Measurements from ENCODE around the gene TANC1.

Gene TANC1

GRCh38 chr2:159134979-159135378, 166.5 kb downstream of the TANC1 start:
- 100% methylated on average over 3 of the region's 3 CpGs for WGBS (ENCODE audit: insufficient coverage)
- POLR2A ChIA-PET, result interaction anchor here (0.9 kb wide), 1 partner anchor 12 kb away, joined by 3 read pairs; no protein-coding TSS in a partner anchor
- Histone ChIP-seq H3K36me3 (ENCODE audit: control insufficient read depth in 4 of 4, insufficient read depth in 4 of 4, low read length in 3 of 4) (no peaks in the 10 kb centered on the region), H3K27me3 (replicated peaks in 2 of 5; ENCODE audit: control insufficient read depth in 4 of 5, insufficient read depth in 5 of 5, low read length in 4 of 5) (no peaks in the 10 kb centered on the region), H3K4me3 (ENCODE audit: control insufficient read depth in 1 of 7, extremely low read depth in 1 of 7, insufficient read depth in 4 of 7, low read depth in 2 of 7, low read length in 6 of 7) (no peak overlapping the region), H3K9me3 (ENCODE audit: control extremely low read depth in 1 of 5, control insufficient read depth in 4 of 5, insufficient read depth in 2 of 5, low read depth in 1 of 5, low read length in 4 of 5) (no peaks in the 10 kb centered on the region), H3K27ac (ENCODE audit: insufficient read depth in 1 of 2, low read depth in 1 of 2, low read length in 2 of 2, poor library complexity in 1 of 2, severe bottlenecking in 2 of 2) (no peak overlapping the region), H3K4me1 (ENCODE audit: control extremely low read depth in 1 of 4, control insufficient read depth in 4 of 4, insufficient read depth in 4 of 4, low read length in 3 of 4) (peaks cover 8 to 29% (median 23%) of the 10 kb centered on the region in 4 experiments)
- DNase-seq, result no peak
- CTCF ChIA-PET, result interaction anchor here (1.1 to 3.4 kb wide), 7 partner anchors 12 to 51 kb away, joined by 3 to 20 read pairs (median 6); no protein-coding TSS in a partner anchor

GRCh38 chr2:159136391-159136790, 168.0 kb downstream of the TANC1 start:
- no peak overlapping the region for H3K4me3 ChIP-seq (ENCODE audit: control insufficient read depth in 1 of 7, extremely low read depth in 1 of 7, insufficient read depth in 4 of 7, low read depth in 2 of 7, low read length in 6 of 7)
- peaks cover 4 to 20% (median 13%) of the 10 kb centered on the region in 4 experiments for H3K4me1 ChIP-seq (ENCODE audit: control extremely low read depth in 1 of 4, control insufficient read depth in 4 of 4, insufficient read depth in 4 of 4, low read length in 3 of 4)
- no peaks in the 10 kb centered on the region for H3K27me3 ChIP-seq (replicated peaks in 2 of 5; ENCODE audit: control insufficient read depth in 4 of 5, insufficient read depth in 5 of 5, low read length in 4 of 5)
- no peaks in the 10 kb centered on the region for H3K9me3 ChIP-seq (ENCODE audit: control extremely low read depth in 1 of 5, control insufficient read depth in 4 of 5, insufficient read depth in 2 of 5, low read depth in 1 of 5, low read length in 4 of 5)
- WGBS (ENCODE audit: insufficient coverage), result 100% methylated on average over 2 of the region's 3 CpGs
- POLR2A ChIA-PET, result no interaction called here
- DNase-seq, result no peak
- H3K27ac ChIP-seq (ENCODE audit: insufficient read depth in 1 of 2, low read depth in 1 of 2, low read length in 2 of 2, poor library complexity in 1 of 2, severe bottlenecking in 2 of 2), result no peak overlapping the region
- no peaks in the 10 kb centered on the region for H3K36me3 ChIP-seq (ENCODE audit: control insufficient read depth in 4 of 4, insufficient read depth in 4 of 4, low read length in 3 of 4)
- CTCF ChIA-PET, result interaction anchor here (0.6 to 3.4 kb wide), 5 partner anchors 11 to 48 kb away, joined by 3 to 17 read pairs (median 5); no protein-coding TSS in a partner anchor

- CTCF ChIA-PET, result interaction anchor here (1.2 to 3.4 kb wide), 4 partner anchors 10 to 929 kb away, joined by 3 to 17 read pairs (median 7); no protein-coding TSS in a partner anchor
These were observed 169.2 kb downstream of the TANC1 start for GRCh38 chr2:159137511-159138241.

GRCh38 chr2:159138642-159139182, 170.3 kb downstream of the TANC1 start:
- Histone ChIP-seq H3K4me3 (ENCODE audit: control insufficient read depth in 1 of 7, extremely low read depth in 1 of 7, insufficient read depth in 4 of 7, low read depth in 2 of 7, low read length in 6 of 7) (no peak overlapping the region), H3K9me3 (ENCODE audit: control extremely low read depth in 1 of 5, control insufficient read depth in 4 of 5, insufficient read depth in 2 of 5, low read depth in 1 of 5, low read length in 4 of 5) (no peaks in the 10 kb centered on the region), H3K27me3 (replicated peaks in 2 of 5; ENCODE audit: control insufficient read depth in 4 of 5, insufficient read depth in 5 of 5, low read length in 4 of 5) (no peaks in the 10 kb centered on the region), H3K27ac (ENCODE audit: insufficient read depth in 1 of 2, low read depth in 1 of 2, low read length in 2 of 2, poor library complexity in 1 of 2, severe bottlenecking in 2 of 2) (no peak overlapping the region), H3K36me3 (ENCODE audit: control insufficient read depth in 4 of 4, insufficient read depth in 4 of 4, low read length in 3 of 4) (no peaks in the 10 kb centered on the region), H3K4me1 (ENCODE audit: control extremely low read depth in 1 of 4, control insufficient read depth in 4 of 4, insufficient read depth in 4 of 4, low read length in 3 of 4) (peaks cover 0 to 10% (median 3%) of the 10 kb centered on the region in 4 experiments)
- ChIA-PET CTCF (interaction anchor here (0.8 to 2.2 kb wide), 9 partner anchors 8 to 930 kb away, joined by 3 to 12 read pairs (median 5); no protein-coding TSS in a partner anchor), POLR2A (interaction anchor here (0.7 kb wide), 1 partner anchor 11 kb away, joined by 4 read pairs; no protein-coding TSS in a partner anchor)
- DNase-seq, result no peak
- 100% methylated on average over 4 of the region's 5 CpGs for WGBS (ENCODE audit: insufficient coverage)

More at GRCh38 chr2:159137511-159138241, 169.2 kb downstream of the TANC1 start:
- Histone ChIP-seq H3K9me3 (ENCODE audit: control extremely low read depth in 1 of 5, control insufficient read depth in 4 of 5, insufficient read depth in 2 of 5, low read depth in 1 of 5, low read length in 4 of 5) (no peaks in the 10 kb centered on the region), H3K36me3 (ENCODE audit: control insufficient read depth in 4 of 4, insufficient read depth in 4 of 4, low read length in 3 of 4) (no peaks in the 10 kb centered on the region), H3K4me1 (ENCODE audit: control extremely low read depth in 1 of 4, control insufficient read depth in 4 of 4, insufficient read depth in 4 of 4, low read length in 3 of 4) (peaks cover 0 to 10% (median 3%) of the 10 kb centered on the region in 4 experiments), H3K4me3 (ENCODE audit: control insufficient read depth in 1 of 7, extremely low read depth in 1 of 7, insufficient read depth in 4 of 7, low read depth in 2 of 7, low read length in 6 of 7) (no peak overlapping the region), H3K27ac (ENCODE audit: insufficient read depth in 1 of 2, low read depth in 1 of 2, low read length in 2 of 2, poor library complexity in 1 of 2, severe bottlenecking in 2 of 2) (no peak overlapping the region), H3K27me3 (replicated peaks in 2 of 5; ENCODE audit: control insufficient read depth in 4 of 5, insufficient read depth in 5 of 5, low read length in 4 of 5) (no peaks in the 10 kb centered on the region)
- WGBS (ENCODE audit: insufficient coverage), result 78% methylated on average over 7 of the region's 9 CpGs
- POLR2A ChIA-PET, result no interaction called here
- peak in 2 of 3 donors; percentile 35 to 65 for DNase-seq

- Histone ChIP-seq H3K27ac (ENCODE audit: insufficient read depth in 1 of 2, low read depth in 1 of 2, low read length in 2 of 2, poor library complexity in 1 of 2, severe bottlenecking in 2 of 2) (no peak overlapping the region), H3K9me3 (ENCODE audit: control extremely low read depth in 1 of 5, control insufficient read depth in 4 of 5, insufficient read depth in 2 of 5, low read depth in 1 of 5, low read length in 4 of 5) (no peaks in the 10 kb centered on the region), H3K27me3 (replicated peaks in 2 of 5; ENCODE audit: control insufficient read depth in 4 of 5, insufficient read depth in 5 of 5, low read length in 4 of 5) (no peaks in the 10 kb centered on the region), H3K36me3 (ENCODE audit: control insufficient read depth in 4 of 4, insufficient read depth in 4 of 4, low read length in 3 of 4) (no peaks in the 10 kb centered on the region), H3K4me1 (ENCODE audit: control extremely low read depth in 1 of 4, control insufficient read depth in 4 of 4, insufficient read depth in 4 of 4, low read length in 3 of 4) (peaks cover 0 to 10% (median 3%) of the 10 kb centered on the region in 4 experiments), H3K4me3 (ENCODE audit: control insufficient read depth in 1 of 7, extremely low read depth in 1 of 7, insufficient read depth in 4 of 7, low read depth in 2 of 7, low read length in 6 of 7) (no peak overlapping the region)
- WGBS (ENCODE audit: insufficient coverage), result no CpG with 5 or more reads among the region's 5 CpGs
- POLR2A ChIA-PET, result interaction anchor here (0.7 to 1.4 kb wide), 3 partner anchors 9 to 1323 kb away, joined by 3 to 4 read pairs (median 3); no protein-coding TSS in a partner anchor
- DNase-seq, result no peak
- CTCF ChIA-PET, result interaction anchor here (0.8 to 2.2 kb wide), 8 partner anchors 8 to 45 kb away, joined by 3 to 12 read pairs (median 6); no protein-coding TSS in a partner anchor
These were observed 170.9 kb downstream of the TANC1 start for GRCh38 chr2:159139216-159139933.

- no peak overlapping the region for H3K27ac ChIP-seq (ENCODE audit: insufficient read depth in 1 of 2, low read depth in 1 of 2, low read length in 2 of 2, poor library complexity in 1 of 2, severe bottlenecking in 2 of 2)
- no peaks in the 10 kb centered on the region for H3K36me3 ChIP-seq (ENCODE audit: control insufficient read depth in 4 of 4, insufficient read depth in 4 of 4, low read length in 3 of 4)
- peak; percentile 36 to 87 (median 77) for DNase-seq
- H3K27me3 ChIP-seq (replicated peaks in 2 of 5; ENCODE audit: control insufficient read depth in 4 of 5, insufficient read depth in 5 of 5, low read length in 4 of 5), result no peaks in the 10 kb centered on the region
- CTCF ChIA-PET, result interaction anchor here (1.3 to 2.2 kb wide), 6 partner anchors 9 to 228 kb away, joined by 3 to 12 read pairs (median 6); no protein-coding TSS in a partner anchor
- POLR2A ChIA-PET, result interaction anchor here (0.7 to 1.4 kb wide), 2 partner anchors 10 to 1324 kb away, joined by 3 read pairs; no protein-coding TSS in a partner anchor
- no peaks in the 10 kb centered on the region for H3K9me3 ChIP-seq (ENCODE audit: control extremely low read depth in 1 of 5, control insufficient read depth in 4 of 5, insufficient read depth in 2 of 5, low read depth in 1 of 5, low read length in 4 of 5)
- WGBS (ENCODE audit: insufficient coverage), result 71% methylated on average over 1 of the region's 2 CpGs
- peaks cover 1 to 13% (median 5%) of the 10 kb centered on the region in 4 experiments for H3K4me1 ChIP-seq (ENCODE audit: control extremely low read depth in 1 of 4, control insufficient read depth in 4 of 4, insufficient read depth in 4 of 4, low read length in 3 of 4)
- H3K4me3 ChIP-seq (ENCODE audit: control insufficient read depth in 1 of 7, extremely low read depth in 1 of 7, insufficient read depth in 4 of 7, low read depth in 2 of 7, low read length in 6 of 7), result no peak overlapping the region
These were observed 171.8 kb downstream of the TANC1 start for GRCh38 chr2:159140070-159140769.

Data from common myeloid progenitor, CD34-positive (primary cell).